Occipital lobe (tissue), 2 donors: ENCODE measurements around the gene SHISA5. TPM values are rescaled to one million over a fixed set of nuclear protein-coding genes. Genes with fewer than 3 reads are reported as not detected.
"Not testable (repeated sequence)": the region's sequence is repeated elsewhere in the genome, so short reads cannot be mapped to it uniquely, and the experiment has no call there.

Experiments
- DNase-seq: peaks from one replicate; lab custom pipeline; 2025; lab: John Stamatoyannopoulos, UW
- total RNA-seq: library from RNA; depleted of rRNA; stranded (reverse); fragments of >200 nt; gene quantifications from one replicate; pipeline ENCODE4 v1.2.3, GENCODE V29; 2014

The SHISA5 gene
- total RNA-seq, 1 donor from 2014 or later, result 72.5 TPM

GRCh38 chr3:48461767-48462166 lies 42.2 kb downstream of the SHISA5 start:
- DNase-seq, result not testable (repeated sequence)

- no peak for DNase-seq
Measured at GRCh38 chr3:48460517-48460902, 43.5 kb downstream of the SHISA5 start.

- DNase-seq, result no peak
Measured at GRCh38 chr3:48459773-48460516, 44.0 kb downstream of the SHISA5 start.

GRCh38 chr3:48459331-48459730 lies 44.6 kb downstream of the SHISA5 start:
- DNase-seq, result no peak

- no peak for DNase-seq
Measured at GRCh38 chr3:48456456-48456855, 47.5 kb downstream of the SHISA5 start.

- no peak for DNase-seq
Measured at GRCh38 chr3:48451270-48451669, 52.7 kb downstream of the SHISA5 start.

- peak; percentile 88 for DNase-seq
Measured at GRCh38 chr3:48446425-48447193, 57.4 kb downstream of the SHISA5 start, which contains the start of gene ATRIP. Gene ATRIP, plus strand, starts transcription at chr3:48446737. Its CDS starts 109 bp downstream, at chr3:48446846.

- no peak for DNase-seq
Measured at GRCh38 chr3:48446043-48446424, 57.9 kb downstream of the SHISA5 start.

GRCh38 chr3:48445277-48445882 lies 58.6 kb downstream of the SHISA5 start:
- no peak for DNase-seq

- no peak for DNase-seq
Measured at GRCh38 chr3:48441940-48442339, 62.0 kb downstream of the SHISA5 start.

- DNase-seq, result no peak
Measured at GRCh38 chr3:48440590-48440958, 63.4 kb downstream of the SHISA5 start.

GRCh38 chr3:48439820-48440589 lies 64.0 kb downstream of the SHISA5 start, which contains the start of the genes CCDC51 and TMA7:
Gene CCDC51, minus strand, starts transcription at chr3:48440119. Its CDS starts 4,991 bp downstream, at chr3:48435128.
Gene TMA7, plus strand, starts transcription at chr3:48440257. Its CDS starts 40 bp downstream, at chr3:48440297.
- DNase-seq, result peak; percentile 97

- DNase-seq, result no peak
Measured at GRCh38 chr3:48437812-48438211, 66.2 kb downstream of the SHISA5 start.

GRCh38 chr3:48436855-48437254 lies 67.1 kb downstream of the SHISA5 start:
- DNase-seq, result no peak

GRCh38 chr3:48436477-48436787 lies 67.5 kb downstream of the SHISA5 start:
- no peak for DNase-seq

GRCh38 chr3:48435774-48436476 lies 68.0 kb downstream of the SHISA5 start:
- DNase-seq, result peak; percentile 79

- no peak for DNase-seq
Measured at GRCh38 chr3:48435223-48435595, 68.8 kb downstream of the SHISA5 start.

- DNase-seq, result no peak
Measured at GRCh38 chr3:48434591-48435222, 69.3 kb downstream of the SHISA5 start.

GRCh38 chr3:48433472-48434118 lies 70.4 kb downstream of the SHISA5 start:
- DNase-seq, result no peak
